GM23248 (cell line): ENCODE results near the gene SEC23IP. TPM values are rescaled to one million over a fixed set of nuclear protein-coding genes. Genes with fewer than 3 reads are reported as not detected.
"Not testable (repeated sequence)": the region's sequence is repeated elsewhere in the genome, so short reads cannot be mapped to it uniquely, and the experiment has no call there.

Experiments used
- DNase-seq: peaks from one replicate; pipeline ENCODE4 v3.0.0-alpha.2; 2015
- H2AFZ ChIP-seq: fragments of 200-600 bp; sonication (generic); 2 replicates; pipeline ENCODE4 v1.6.1; 2016; ENCODE audit warnings: antibody characterized with exemption
- H3F3A ChIP-seq: fragments of 200-600 bp; sonication (generic); 2 replicates; pipeline ENCODE4 v1.6.1; 2016; ENCODE audit warnings: mild to moderate bottlenecking, antibody characterized with exemption, mixed run types; ENCODE audit not compliant: insufficient read depth
- H3K27ac ChIP-seq: fragments of 200-600 bp; sonication (generic); 2 replicates; pipeline ENCODE4 v1.5.1; 2016; ENCODE audit warnings: mild to moderate bottlenecking
- H3K27me3 ChIP-seq: fragments of 200-600 bp; sonication (generic); replicated peaks from 2 replicates; pipeline ENCODE4 v1.6.1; 2016; ENCODE audit warnings: mild to moderate bottlenecking; ENCODE audit not compliant: insufficient read depth
- H3K36me3 ChIP-seq: fragments of 200-600 bp; sonication (generic); 2 replicates; pipeline ENCODE4 v1.6.1; 2016; ENCODE audit warnings: low read depth, mild to moderate bottlenecking
- H3K4me1 ChIP-seq: fragments of 200-600 bp; sonication (generic); 2 replicates; pipeline ENCODE4 v1.6.1; 2016; ENCODE audit warnings: mild to moderate bottlenecking; ENCODE audit not compliant: insufficient read depth
- H3K4me2 ChIP-seq: fragments of 200-600 bp; sonication (generic); one replicate; pipeline ENCODE4 v1.6.1; 2016; ENCODE audit warnings: mild to moderate bottlenecking; ENCODE audit not compliant: unreplicated experiment
- H3K4me3 ChIP-seq: fragments of 200-600 bp; sonication (generic); 2 replicates; pipeline ENCODE4 v1.5.1; 2016; ENCODE audit warnings: mild to moderate bottlenecking
- H3K79me2 ChIP-seq: fragments of 200-600 bp; sonication (generic); 2 replicates; pipeline ENCODE4 v1.6.1; 2016; ENCODE audit warnings: mild to moderate bottlenecking; ENCODE audit not compliant: insufficient read depth
- H3K9ac ChIP-seq: fragments of 200-600 bp; sonication (generic); 2 replicates; pipeline ENCODE4 v1.6.1; 2016; ENCODE audit warnings: mild to moderate bottlenecking
- H3K9me2 ChIP-seq: fragments of 200-600 bp; sonication (generic); 2 replicates; pipeline ENCODE4 v1.6.1; 2016; ENCODE audit warnings: mixed run types, mild to moderate bottlenecking, moderate library complexity; ENCODE audit not compliant: insufficient read depth
- H3K9me3 ChIP-seq: fragments of 200-600 bp; sonication (generic); one replicate; pipeline ENCODE4 v1.6.1; 2017; ENCODE audit warnings: low read depth
- H4K20me1 ChIP-seq: fragments of 200-600 bp; sonication (generic); 2 replicates; pipeline ENCODE4 v1.6.0; 2016; ENCODE audit not compliant: insufficient read depth
- EZH2 ChIP-seq: fragments of 200-600 bp; sonication (generic); IDR thresholded peaks from 2 replicates; pipeline ENCODE4 v1.6.1; 2018; ENCODE audit warnings: antibody characterized with exemption, mild to moderate bottlenecking; ENCODE audit not compliant: insufficient read depth, poor library complexity, severe bottlenecking
- EZH2phosphoT487 ChIP-seq: fragments of 200-600 bp; sonication (generic); IDR thresholded peaks from 2 replicates; pipeline ENCODE4 v1.6.1; 2018; ENCODE audit warnings: antibody characterized with exemption, moderate library complexity, mild to moderate bottlenecking, low read depth; ENCODE audit not compliant: insufficient read depth
- WGBS, 2 experiments: methylation state at CpG; one replicate each; pipeline ENCODE4 v1.1.6; 2015 to 2017; ENCODE audit warnings: low lambda C conversion rate in 2 of 2, low coverage in 1 of 2; ENCODE audit errors: missing lambda C conversion rate in 2 of 2; 5-methylcytosine and 5-hydroxymethylcytosine counted together
- in situ Hi-C: fragments of 300-500 bp; cut with MboI; formaldehyde crosslinking; loops from 2 replicates; pipeline ENCODE4 v1.15.0; 2020
- polyA plus RNA-seq: library from polyadenylated mRNA; unstranded; fragments of >200 nt; fragmentation: Nextera tagmentation; extraction: Ambion mirVana; gene quantifications from 2 replicates; pipeline ENCODE4 v1.2.1, GENCODE V29; 2016
- total RNA-seq: library from RNA; depleted of rRNA; stranded (reverse); fragments of >200 nt; shearing (Covaris generic); gene quantifications from 2 replicates; pipeline ENCODE4 v1.2.3, GENCODE V29; 2014

Gene SEC23IP
- total and polyA plus RNA-seq, 2 experiments from 2014 or later = 23.6 to 55.0 TPM

GRCh38 chr10:119865699-119866240, 26.8 kb upstream of the SEC23IP start:
- Histone ChIP-seq H3K27me3 (no peaks in the 10 kb centered on the region), H3K27ac (no peak overlapping the region), H3K4me3 (no peak overlapping the region), H3K36me3 (no peaks in the 10 kb centered on the region; the same call in 1 of the 2 replicates), H3K9ac (no peak overlapping the region), H3K79me2 (peaks cover 100% of the 10 kb centered on the region), H2AFZ (no peak overlapping the region), H3K9me2 (no peaks in the 10 kb centered on the region), H3K4me2 (no peak overlapping the region), H3K4me1 (peaks cover 6% of the 10 kb centered on the region; the same call in 1 of the 2 replicates), H4K20me1 (peaks cover 3% of the 10 kb centered on the region), H3K9me3 (no peaks in the 10 kb centered on the region), H3F3A (no peaks in the 10 kb centered on the region)
- DNase-seq = no peak
- in situ Hi-C loops = no loop called here
- TF ChIP-seq EZH2 = no peak
- 94 to 96% methylated on average over 6 of the region's 6 CpGs for WGBS, 2 experiments

- in situ Hi-C loops = no loop called here
- H3K79me2 ChIP-seq = peaks cover 99% of the 10 kb centered on the region
- no peaks in the 10 kb centered on the region for H3K9me3 ChIP-seq
- H2AFZ ChIP-seq = no peak overlapping the region
- H3K36me3 ChIP-seq = no peaks in the 10 kb centered on the region; the same call in 1 of the 2 replicates
- no peak overlapping the region for H3K4me3 ChIP-seq
- H3K9me2 ChIP-seq = no peaks in the 10 kb centered on the region
- no peak for DNase-seq
- H3K4me1 ChIP-seq = peaks cover 12% of the 10 kb centered on the region
- no peak overlapping the region for H3K9ac ChIP-seq
- no peak overlapping the region for H3K27ac ChIP-seq
- peaks cover 3% of the 10 kb centered on the region for H4K20me1 ChIP-seq
- no peak overlapping the region for H3K4me2 ChIP-seq
- peaks cover 9% of the 10 kb centered on the region for H3F3A ChIP-seq
- H3K27me3 ChIP-seq = no peaks in the 10 kb centered on the region
- TF ChIP-seq EZH2 = no peak
- 87 to 88% methylated on average over 7 of the region's 7 CpGs for WGBS, 2 experiments
Measured at GRCh38 chr10:119867317-119867716, 25.2 kb upstream of the SEC23IP start.

GRCh38 chr10:119869398-119869797, 23.1 kb upstream of the SEC23IP start:
- Histone ChIP-seq H3F3A (peaks cover 17% of the 10 kb centered on the region), H3K4me1 (peaks cover 17% of the 10 kb centered on the region), H3K4me2 (peak overlapping the region; percentile 92), H3K79me2 (peaks cover 87% of the 10 kb centered on the region)
- in situ Hi-C loops, H3K9ac ChIP-seq, H3K9me2 ChIP-seq, H2AFZ ChIP-seq, H3K36me3 ChIP-seq, H3K27me3 ChIP-seq, DNase-seq, H3K9me3 ChIP-seq, H3K27ac ChIP-seq, H4K20me1 ChIP-seq, H3K4me3 ChIP-seq: not testable (repeated sequence)
- WGBS, 2 experiments = 58 to 66% methylated on average over 4 of the region's 4 CpGs

GRCh38 chr10:119871881-119872609, 20.5 kb upstream of the SEC23IP start:
- H3K9me2 ChIP-seq = no peaks in the 10 kb centered on the region
- H3K36me3 ChIP-seq = no peaks in the 10 kb centered on the region
- peaks cover 17% of the 10 kb centered on the region for H3F3A ChIP-seq
- peak overlapping the region; percentile 82 for H3K4me3 ChIP-seq
- 1% methylated on average over 25 to 41 of the region's 56 CpGs for WGBS, 2 experiments
- H3K79me2 ChIP-seq = peaks cover 63% of the 10 kb centered on the region
- peaks cover 17% of the 10 kb centered on the region for H3K4me1 ChIP-seq
- peak overlapping the region; percentile 80 for H3K27ac ChIP-seq
- peak overlapping the region; percentile 92 for H3K4me2 ChIP-seq
- DNase-seq = peak; percentile 64
- no peak for TF ChIP-seq EZH2phosphoT487
- no peak for TF ChIP-seq EZH2
- in situ Hi-C loops = no loop called here
- H2AFZ ChIP-seq = peak overlapping the region; percentile 87
- no peaks in the 10 kb centered on the region for H3K27me3 ChIP-seq
- peak overlapping the region; percentile 88 for H3K9ac ChIP-seq
- H3K9me3 ChIP-seq = no peaks in the 10 kb centered on the region
- H4K20me1 ChIP-seq = peaks cover 3% of the 10 kb centered on the region; the same call in 1 of the 2 replicates
